BLaER1 treated with 17β-estradiol and CSF1 and Interleukin-3, amounts not matched to agents 10 nM and 100 nM (cell line): ENCODE results near the gene GNAZ.
A peak's percentile ranks its signal among the peaks of the same experiment; 100 is the strongest.
"Not testable (repeated sequence)": the region's sequence is repeated elsewhere in the genome, so short reads cannot be mapped to it uniquely, and the experiment has no call there.

Source experiments
- H3K27ac ChIP-seq, 11 experiments: shearing (Covaris generic); formaldehyde crosslinking; 2 replicates each; pipeline ENCODE4 v1.8.1; 2022
- H3K27me3 ChIP-seq, 11 experiments: shearing (Covaris generic); formaldehyde crosslinking; 2 replicates each; pipeline ENCODE4 v1.8.1; 2022
- H3K36me3 ChIP-seq, 11 experiments: shearing (Covaris generic); formaldehyde crosslinking; 2 replicates each; pipeline ENCODE4 v1.8.1; 2022
- H3K4me1 ChIP-seq, 10 experiments: shearing (Covaris generic); formaldehyde crosslinking; 2 replicates each; pipeline ENCODE4 v1.8.1; 2022
- H3K4me2 ChIP-seq, 11 experiments: shearing (Covaris generic); formaldehyde crosslinking; 2 replicates each; pipeline ENCODE4 v1.8.1; 2022
- H3K4me3 ChIP-seq, 10 experiments: shearing (Covaris generic); formaldehyde crosslinking; 2 replicates each; pipeline ENCODE4 v1.8.1; 2022
- H3K9ac ChIP-seq, 11 experiments: shearing (Covaris generic); formaldehyde crosslinking; 2 replicates each; pipeline ENCODE4 v1.8.1; 2022
- H3K9me3 ChIP-seq, 11 experiments: shearing (Covaris generic); formaldehyde crosslinking; replicated peaks in 1 of 11; 2 replicates each; pipeline ENCODE4 v1.8.1; 2022
- H4K20me1 ChIP-seq, 11 experiments: shearing (Covaris generic); formaldehyde crosslinking; 2 replicates each; pipeline ENCODE4 v1.8.1; 2022
- Cebpa-rat ChIP-seq, 11 experiments: shearing (Covaris generic); IDR thresholded peaks; 2 replicates each; pipeline ENCODE4 v1.8.1; 2022

GNAZ gene

DNA sequence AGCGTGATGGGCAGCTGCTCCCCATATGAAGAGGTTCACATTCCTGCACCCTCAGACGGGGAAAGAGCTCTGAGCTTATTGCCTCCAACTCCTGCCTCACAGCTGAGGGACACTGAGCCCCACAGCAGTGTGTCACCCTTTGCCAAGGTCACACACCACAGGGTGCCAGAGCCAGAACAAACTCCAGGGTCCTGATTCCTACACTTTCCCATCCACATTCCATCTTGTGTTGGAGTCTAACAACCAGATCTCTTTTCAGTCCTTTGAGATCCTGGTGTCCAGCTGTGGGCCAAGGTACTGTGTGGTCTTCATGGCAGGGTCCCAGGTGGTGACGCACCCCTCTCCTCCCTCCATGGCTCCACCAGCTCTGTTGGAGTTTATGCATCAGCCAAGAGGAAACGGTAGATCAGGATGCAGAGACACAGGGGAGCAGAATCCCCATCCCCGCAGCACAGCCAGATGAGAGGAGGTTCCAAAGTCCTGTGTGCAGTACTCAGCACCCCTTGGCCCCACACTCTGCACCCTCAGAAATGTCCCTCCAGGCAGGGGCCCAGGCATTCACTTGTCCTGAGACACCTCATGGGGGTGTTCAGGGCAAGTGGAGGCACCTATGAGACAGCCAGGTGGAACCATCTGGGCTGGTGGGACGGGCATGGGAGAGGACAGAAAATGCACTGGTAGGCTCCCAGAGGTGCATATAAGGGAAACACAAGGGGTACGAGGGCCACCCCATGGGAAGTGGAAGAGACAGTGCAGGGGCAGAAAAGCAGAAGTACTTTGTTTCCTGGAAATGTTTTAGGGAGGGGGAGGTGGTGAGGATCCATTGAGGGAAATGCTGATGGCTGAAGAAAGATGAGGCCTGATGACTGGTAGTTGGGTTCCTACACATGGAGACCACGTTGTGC, 32.6 kb upstream of the GNAZ start:
- no peak for TF ChIP-seq Cebpa-rat (IDR thresholded peaks at IDR 0.05)
- H3K27me3 ChIP-seq = no peaks in the 10 kb centered on the region
- peak overlapping the region; percentile 47 to 90 (median 82) for H3K4me2 ChIP-seq
- peak overlapping the region in 3 of 11 experiments; percentile 26 to 57 (median 57); a peak in 2 of 22 replicates for H3K9ac ChIP-seq
- H3K4me3 ChIP-seq = no peak overlapping the region
- H3K27ac ChIP-seq = peak overlapping the region in 8 of 11 experiments; percentile 18 to 85 (median 66); a peak in 13 of 22 replicates
- H3K9me3 ChIP-seq = no peaks in the 10 kb centered on the region; a peak in 1 of 22 replicates
- no peaks in the 10 kb centered on the region for H3K36me3 ChIP-seq
- H3K4me1 ChIP-seq = peaks cover 40 to 66% (median 60%) of the 10 kb centered on the region in 10 experiments
- no peaks in the 10 kb centered on the region for H4K20me1 ChIP-seq

DNA sequence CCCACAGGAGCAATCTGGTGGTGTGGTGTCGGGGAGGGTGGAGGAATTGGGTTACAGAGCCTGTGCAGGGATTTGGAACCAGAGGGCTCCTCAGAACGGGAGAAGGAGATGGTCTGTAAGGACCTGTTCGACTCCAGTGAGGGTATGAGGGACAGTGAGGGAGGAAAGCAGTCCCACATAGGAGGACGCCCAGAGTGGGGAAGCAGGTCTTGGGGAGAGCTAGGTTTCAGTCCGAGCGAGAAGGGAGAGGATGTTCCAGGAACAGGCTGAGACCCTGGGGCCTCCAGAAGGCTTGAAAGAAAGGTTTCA, 32.0 kb upstream of the GNAZ start:
- H3K4me1 ChIP-seq = peaks cover 40 to 60% (median 55%) of the 10 kb centered on the region in 10 experiments
- no peaks in the 10 kb centered on the region for H3K36me3 ChIP-seq
- no peaks in the 10 kb centered on the region for H4K20me1 ChIP-seq
- TF ChIP-seq Cebpa-rat (IDR thresholded peaks at IDR 0.05) = no peak
- peak overlapping the region in 4 of 11 experiments; percentile 13 to 85 (median 74); a peak in 7 of 22 replicates for H3K27ac ChIP-seq
- H3K27me3 ChIP-seq = no peaks in the 10 kb centered on the region
- H3K9ac ChIP-seq = no peak overlapping the region
- H3K4me2 ChIP-seq = peak overlapping the region; percentile 47 to 90 (median 82)
- H3K4me3 ChIP-seq = no peak overlapping the region
- H3K9me3 ChIP-seq = no peaks in the 10 kb centered on the region; a peak in 1 of 22 replicates

GRCh38 chr22:23038902-23039301, 31.4 kb upstream of the GNAZ start:
- TF ChIP-seq Cebpa-rat (IDR thresholded peaks at IDR 0.05) = no peak
- H3K4me2 ChIP-seq = peak overlapping the region in 7 of 11 experiments; percentile 47 to 90 (median 83); a peak in 10 of 22 replicates

GRCh38 chr22:23042179-23042578, 28.1 kb upstream of the GNAZ start:
- Histone ChIP-seq H3K4me3 (no peak overlapping the region), H4K20me1 (no peaks in the 10 kb centered on the region), H3K36me3 (peaks cover 0 to 2% (median 0%) of the 10 kb centered on the region in 11 experiments; a peak in 1 of 22 replicates), H3K4me2 (no peak overlapping the region), H3K27ac (no peak overlapping the region), H3K27me3 (no peaks in the 10 kb centered on the region), H3K4me1 (peaks cover 13 to 21% (median 18%) of the 10 kb centered on the region in 10 experiments), H3K9me3 (peaks cover 17 to 29% (median 21%) of the 10 kb centered on the region in 11 experiments), H3K9ac (no peak overlapping the region)
- no peak for TF ChIP-seq Cebpa-rat (IDR thresholded peaks at IDR 0.05)

More at GRCh38 chr22:23038902-23039301, 31.4 kb upstream of the GNAZ start:
- no peak overlapping the region for H3K9ac ChIP-seq
- H3K27ac ChIP-seq = no peak overlapping the region
- H3K36me3 ChIP-seq = no peaks in the 10 kb centered on the region
- H3K4me3 ChIP-seq = no peak overlapping the region
- no peaks in the 10 kb centered on the region; a peak in 1 of 22 replicates for H3K9me3 ChIP-seq
- H4K20me1 ChIP-seq = no peaks in the 10 kb centered on the region
- no peaks in the 10 kb centered on the region for H3K27me3 ChIP-seq
- H3K4me1 ChIP-seq = peaks cover 40 to 53% (median 51%) of the 10 kb centered on the region in 10 experiments

DNA sequence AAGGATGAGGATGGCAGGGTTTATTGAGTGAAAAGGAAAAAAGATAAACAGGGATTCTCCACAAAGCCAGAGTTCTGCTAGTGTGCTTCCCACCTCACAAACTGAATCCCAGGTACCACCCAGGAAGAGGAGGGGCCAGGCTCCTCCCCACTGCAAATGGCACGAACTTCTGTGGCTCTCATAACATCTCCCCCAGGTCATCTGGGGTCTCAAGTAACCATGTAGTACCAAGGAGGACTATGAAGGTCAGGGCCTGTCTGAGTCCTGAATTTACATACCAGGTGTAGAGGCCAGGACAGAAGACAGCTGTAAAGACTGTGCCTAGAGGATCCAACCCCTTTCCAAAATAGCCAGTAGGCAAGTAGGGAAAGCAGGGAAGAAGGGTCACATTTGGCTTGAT, 25.7 kb upstream of the GNAZ start:
- Histone ChIP-seq H3K4me2 (no peak overlapping the region), H3K4me1 (no peaks in the 10 kb centered on the region)

GRCh38 chr22:23045461-23045860, 24.9 kb upstream of the GNAZ start:
- Histone ChIP-seq H3K4me3 (no peak overlapping the region), H3K4me2 (no peak overlapping the region), H3K9me3 (peaks cover 29 to 43% (median 33%) of the 10 kb centered on the region in 11 experiments), H4K20me1 (no peaks in the 10 kb centered on the region), H3K36me3 (peaks cover 0 to 3% (median 0%) of the 10 kb centered on the region in 11 experiments; a peak in 1 of 22 replicates), H3K27me3 (no peaks in the 10 kb centered on the region), H3K4me1 (peaks cover 0 to 6% (median 3%) of the 10 kb centered on the region in 10 experiments; a peak in 7 of 20 replicates), H3K27ac (no peak overlapping the region), H3K9ac (no peak overlapping the region)
- no peak for TF ChIP-seq Cebpa-rat (IDR thresholded peaks at IDR 0.05)

More for the DNA sequence above, 25.7 kb upstream of the GNAZ start:
- no peak overlapping the region for H3K27ac ChIP-seq
- H3K9ac ChIP-seq = no peak overlapping the region
- no peak overlapping the region for H3K4me3 ChIP-seq
- peaks cover 0 to 3% (median 0%) of the 10 kb centered on the region in 11 experiments; a peak in 1 of 22 replicates for H3K36me3 ChIP-seq
- no peak for TF ChIP-seq Cebpa-rat (IDR thresholded peaks at IDR 0.05)
- H3K9me3 ChIP-seq = peaks cover 29 to 43% (median 33%) of the 10 kb centered on the region in 11 experiments
- H3K27me3 ChIP-seq = no peaks in the 10 kb centered on the region
- H4K20me1 ChIP-seq = no peaks in the 10 kb centered on the region

DNA sequence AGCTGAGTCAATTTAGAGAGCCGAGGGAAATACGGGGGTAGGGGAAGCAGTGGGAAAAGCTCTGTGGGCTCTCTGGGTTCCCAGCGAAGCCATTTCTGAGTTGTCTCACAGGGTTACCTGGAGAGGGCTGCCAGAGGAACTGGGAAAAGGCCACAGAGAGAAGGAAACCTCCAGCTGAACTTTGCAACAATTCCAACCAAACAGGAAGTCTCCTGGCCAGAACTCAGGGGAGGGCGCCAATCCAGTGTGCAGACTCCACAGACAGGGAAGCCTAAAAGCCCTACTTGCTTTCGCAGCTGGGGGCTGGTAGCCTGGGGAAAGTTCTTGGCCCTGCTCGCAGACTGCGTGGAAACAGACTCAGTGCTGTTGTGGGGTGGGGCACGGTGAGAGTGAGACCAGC, 23.1 kb upstream of the GNAZ start:
- Histone ChIP-seq H3K4me2 (no peak overlapping the region), H3K9me3 (peaks cover 31 to 43% (median 34%) of the 10 kb centered on the region in 11 experiments), H4K20me1 (no peaks in the 10 kb centered on the region), H3K27me3 (no peaks in the 10 kb centered on the region), H3K9ac (no peak overlapping the region), H3K4me3 (no peak overlapping the region; a peak in 1 of 20 replicates), H3K36me3 (peaks cover 0 to 3% (median 0%) of the 10 kb centered on the region in 11 experiments; a peak in 1 of 22 replicates), H3K27ac (no peak overlapping the region), H3K4me1 (peaks cover 0 to 13% (median 4%) of the 10 kb centered on the region in 10 experiments; a peak in 7 of 20 replicates)
- TF ChIP-seq Cebpa-rat (IDR thresholded peaks at IDR 0.05) = no peak

DNA sequence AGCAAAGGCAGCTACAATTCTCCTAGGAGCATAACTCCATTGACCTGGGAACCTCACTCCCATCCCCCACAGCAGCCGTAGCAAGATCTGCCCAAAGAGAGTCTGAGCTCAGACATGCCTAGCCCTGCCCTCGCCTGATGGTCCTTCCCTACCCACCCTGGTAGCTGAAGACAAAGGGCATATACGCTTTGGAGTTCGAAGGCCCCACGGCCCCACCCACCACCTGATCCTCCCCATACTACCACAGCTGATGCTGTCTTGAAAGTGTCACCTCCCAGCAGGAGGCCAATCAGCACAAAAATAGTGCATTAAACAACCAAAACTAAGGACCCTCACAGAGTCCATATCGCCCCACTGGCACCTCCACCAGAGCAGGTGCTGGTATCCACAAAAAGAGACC, 22.6 kb upstream of the GNAZ start:
- Histone ChIP-seq H3K9me3 (peaks cover 31 to 43% (median 34%) of the 10 kb centered on the region in 11 experiments), H3K9ac (no peak overlapping the region), H3K27me3 (no peaks in the 10 kb centered on the region), H3K36me3 (peaks cover 0 to 3% (median 0%) of the 10 kb centered on the region in 11 experiments; a peak in 1 of 22 replicates), H4K20me1 (no peaks in the 10 kb centered on the region), H3K27ac (no peak overlapping the region), H3K4me2 (no peak overlapping the region), H3K4me3 (no peak overlapping the region), H3K4me1 (peaks cover 0 to 13% (median 4%) of the 10 kb centered on the region in 10 experiments; a peak in 7 of 20 replicates)
- no peak for TF ChIP-seq Cebpa-rat (IDR thresholded peaks at IDR 0.05)

DNA sequence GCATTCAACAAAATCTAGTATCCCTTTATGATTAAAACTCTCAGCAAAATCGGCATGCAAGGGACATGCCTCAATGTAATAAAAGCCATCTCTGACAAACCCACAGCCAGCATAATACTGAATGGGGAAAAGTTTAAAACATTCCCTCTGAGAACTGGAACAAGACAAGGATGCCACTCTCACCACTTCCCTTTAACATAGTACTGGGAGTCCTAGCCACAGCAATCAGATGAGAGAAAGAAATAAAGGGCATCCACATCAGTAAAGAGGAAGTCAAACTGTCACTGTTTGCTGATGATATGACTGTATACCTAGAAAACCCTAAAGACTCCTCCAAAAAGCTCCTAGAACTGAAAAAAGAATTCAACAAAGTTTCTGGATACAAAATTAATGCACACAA, 19.8 kb upstream of the GNAZ start:
- H3K4me2 ChIP-seq = peak overlapping the region in 2 of 11 experiments; percentile 24 to 55; a peak in 3 of 22 replicates
- not testable (repeated sequence) for H3K36me3 ChIP-seq, H3K4me3 ChIP-seq, H3K9ac ChIP-seq, H3K27me3 ChIP-seq, H4K20me1 ChIP-seq, H3K27ac ChIP-seq
- H3K9me3 ChIP-seq = peaks cover 29 to 35% (median 32%) of the 10 kb centered on the region in 11 experiments
- H3K4me1 ChIP-seq = peaks cover 0 to 14% (median 11%) of the 10 kb centered on the region in 10 experiments; a peak in 14 of 20 replicates
